GM18868 (cell line): Measurements from ENCODE around the gene SSBP3.
"Not testable (repeated sequence)": the region's sequence is repeated elsewhere in the genome, so short reads cannot be mapped to it uniquely, and the experiment has no call there.

Experiments used
- ATAC-seq: cut with Tn5 transposase; IDR thresholded peaks from one replicate; pipeline ENCODE4 v1.9.1; 2021; ENCODE audit warnings: mild to moderate bottlenecking, moderate library complexity; ENCODE audit not compliant: unreplicated experiment

Gene SSBP3

DNA sequence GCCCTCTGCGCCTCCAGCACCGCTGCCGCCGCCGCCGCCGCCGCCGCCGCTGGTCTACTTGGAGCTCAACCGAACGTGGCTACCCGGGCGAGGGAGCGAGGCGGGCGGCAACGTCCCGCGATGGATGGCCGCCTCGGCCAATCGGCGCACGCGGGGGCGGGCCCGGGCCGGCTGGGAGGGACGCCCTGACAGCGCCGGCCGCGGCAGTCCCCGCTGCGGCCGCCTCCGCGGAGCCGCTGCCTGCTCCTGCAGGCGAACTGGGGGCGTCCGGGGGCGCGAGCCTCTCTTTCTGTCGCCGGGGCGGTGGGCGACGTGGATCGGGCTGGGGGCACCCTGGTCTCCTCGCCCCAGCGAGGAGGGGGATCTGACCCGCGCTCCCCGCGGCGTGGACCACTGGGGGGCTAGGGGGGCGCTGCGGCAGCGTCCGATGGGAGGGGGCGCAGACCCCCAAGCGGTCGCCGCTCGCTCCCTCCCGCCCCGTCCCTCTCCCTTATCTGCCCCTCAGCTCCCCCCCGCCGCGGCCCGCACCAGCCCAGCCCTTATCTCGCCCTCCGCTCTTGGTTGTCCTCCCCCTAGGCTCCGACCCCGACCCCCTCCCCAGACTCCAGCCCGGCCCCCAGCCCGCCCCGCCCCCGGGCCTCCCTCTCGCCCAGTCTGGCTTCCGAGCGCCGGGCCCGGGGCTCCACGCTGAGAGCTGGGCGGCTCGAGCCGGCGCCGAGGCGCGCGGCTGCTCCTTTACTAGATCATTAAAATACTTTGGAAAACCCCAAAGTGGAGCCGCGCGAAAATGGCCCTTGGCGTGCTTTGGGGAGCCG is at the start of gene SSBP3:
Gene SSBP3, minus strand, starts transcription at position 56 of the 815 bp plus-strand sequence.
- peak; percentile 85 for ATAC-seq

DNA sequence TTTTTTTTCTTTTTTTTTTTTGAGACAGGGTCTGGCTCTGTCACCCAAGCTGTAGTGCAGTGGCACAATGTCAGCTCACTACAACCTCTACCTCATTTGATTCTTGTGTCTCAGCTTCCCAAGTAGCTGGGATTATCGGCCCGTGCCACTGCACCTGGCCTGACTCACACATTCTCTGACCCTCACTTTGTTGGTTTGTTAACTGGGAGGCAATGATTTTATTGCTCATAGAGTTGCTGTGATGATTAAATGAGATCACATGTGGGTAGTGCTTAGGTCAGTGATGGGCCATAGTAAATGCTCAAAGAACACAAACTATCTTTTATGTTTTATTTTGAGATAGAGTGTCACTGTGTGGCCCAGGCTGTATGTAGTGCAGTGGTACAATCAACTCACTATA is 47.3 kb upstream of the SSBP3 start:
- no peak for ATAC-seq

GRCh38 chr1:54453022-54453421 is 46.8 kb upstream of the SSBP3 start:
- ATAC-seq = no peak

- ATAC-seq = not testable (repeated sequence)
Observed at GRCh38 chr1:54449431-54449830, 43.2 kb upstream of the SSBP3 start.

DNA sequence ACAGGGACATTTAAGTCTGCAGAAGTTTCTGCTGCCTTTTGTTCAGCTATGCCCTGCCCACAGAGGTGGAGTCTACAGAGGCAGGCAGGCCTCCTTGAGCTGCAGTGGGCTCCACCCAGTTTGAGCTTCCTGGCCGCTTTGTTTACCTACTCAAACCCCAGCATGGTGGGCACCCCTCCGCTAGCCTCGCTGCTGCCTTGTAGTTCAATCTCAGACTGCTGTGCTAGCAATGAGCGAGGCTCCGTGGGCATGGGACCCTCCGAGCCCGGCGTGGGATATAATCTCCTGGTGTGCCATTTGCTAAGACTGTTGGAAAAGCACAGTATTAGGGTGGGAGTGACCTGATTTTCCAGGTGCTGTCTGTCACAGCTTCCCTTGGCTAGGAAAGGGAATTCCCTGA is 42.6 kb upstream of the SSBP3 start:
- not testable (repeated sequence) for ATAC-seq

DNA sequence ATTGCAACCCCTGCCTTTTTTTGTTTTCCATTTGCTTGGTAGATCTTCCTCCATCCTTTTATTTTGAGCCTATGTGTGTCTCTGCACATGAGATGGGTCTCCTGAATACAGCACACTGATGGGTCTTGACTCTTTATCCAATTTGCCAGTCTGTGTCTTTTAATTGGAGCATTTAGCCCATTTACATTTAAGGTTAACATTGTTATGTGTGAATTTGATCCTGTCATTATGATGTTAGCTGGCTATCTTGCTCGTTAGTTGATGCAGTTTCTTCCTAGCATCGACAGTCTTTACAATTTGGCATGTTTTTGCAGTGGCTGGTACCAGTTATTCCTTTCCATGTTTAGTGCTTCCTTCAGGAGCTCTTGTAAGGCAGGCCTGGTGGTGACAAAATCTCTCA is 40.9 kb upstream of the SSBP3 start:
- not testable (repeated sequence) for ATAC-seq

- ATAC-seq = no peak
Observed at GRCh38 chr1:54442185-54442584, 36.0 kb upstream of the SSBP3 start.

GRCh38 chr1:54439550-54440223 is 33.5 kb upstream of the SSBP3 start:
- ATAC-seq = no peak

DNA sequence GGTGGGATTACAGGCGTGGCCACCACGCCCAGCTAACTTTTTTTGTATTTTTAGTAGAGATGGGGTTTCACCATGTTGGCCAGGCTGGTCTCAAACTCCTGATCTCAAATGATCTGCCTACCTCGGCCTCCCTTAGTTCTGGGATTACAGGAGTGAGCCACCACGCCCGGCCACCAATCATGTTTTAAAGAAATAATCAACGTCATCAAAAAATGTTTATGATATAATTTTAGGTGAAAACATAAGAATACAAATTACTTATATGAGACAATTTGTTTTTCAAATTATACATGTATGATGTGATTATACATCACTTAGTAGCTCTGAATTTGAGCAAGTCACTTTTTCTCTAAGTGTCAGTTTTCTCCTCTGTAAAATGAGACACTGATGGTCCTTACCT is 31.6 kb upstream of the SSBP3 start:
- ATAC-seq = no peak

GRCh38 chr1:54436826-54437225 is 30.6 kb upstream of the SSBP3 start:
- no peak for ATAC-seq

GRCh38 chr1:54429838-54430237 is 23.6 kb upstream of the SSBP3 start:
- no peak for ATAC-seq

- ATAC-seq = no peak
Observed at GRCh38 chr1:54428837-54429518, 22.8 kb upstream of the SSBP3 start.

GRCh38 chr1:54425152-54425584 is 19.0 kb upstream of the SSBP3 start:
- ATAC-seq = no peak

DNA sequence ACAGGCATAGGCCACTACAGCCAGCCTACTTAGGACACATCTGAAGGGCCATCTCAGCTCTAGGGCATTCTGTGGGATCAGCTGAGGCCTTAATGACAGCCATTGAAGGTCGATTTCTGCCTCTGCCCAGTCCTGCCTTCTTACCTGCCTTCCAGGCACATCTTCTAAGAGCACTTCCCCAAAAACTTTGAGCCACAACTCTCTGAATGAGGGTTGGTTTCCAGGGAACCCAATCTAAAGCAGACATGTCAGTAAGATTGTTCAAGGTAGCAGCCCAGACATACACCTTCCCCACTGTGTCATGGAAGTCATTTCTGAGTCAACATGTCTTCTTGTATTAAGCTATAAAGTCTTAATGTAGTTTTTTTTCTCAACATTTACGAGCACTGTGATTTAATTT is 18.2 kb upstream of the SSBP3 start:
- no peak for ATAC-seq

- no peak for ATAC-seq
Observed at GRCh38 chr1:54421101-54421504, 14.9 kb upstream of the SSBP3 start.

DNA sequence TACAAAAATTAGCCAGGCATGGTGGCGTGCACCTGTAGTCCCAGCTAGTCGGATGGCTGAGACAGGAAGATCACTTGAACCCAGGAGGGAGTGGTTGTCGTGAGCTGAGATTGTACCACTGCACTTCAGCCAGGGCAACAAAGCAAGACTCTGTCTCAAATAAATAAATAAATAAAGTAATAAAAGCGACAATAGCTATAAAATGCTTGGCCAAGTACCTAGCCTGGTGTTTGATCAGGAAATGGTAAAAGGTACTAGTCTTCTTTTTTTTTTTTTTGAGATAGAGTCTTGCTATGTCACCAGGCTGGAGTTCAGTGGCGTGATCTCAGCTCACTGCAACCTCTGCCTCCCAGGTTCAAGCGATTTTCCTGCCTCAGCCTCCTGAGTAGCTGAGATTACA is 12.4 kb upstream of the SSBP3 start:
- not testable (repeated sequence) for ATAC-seq

DNA sequence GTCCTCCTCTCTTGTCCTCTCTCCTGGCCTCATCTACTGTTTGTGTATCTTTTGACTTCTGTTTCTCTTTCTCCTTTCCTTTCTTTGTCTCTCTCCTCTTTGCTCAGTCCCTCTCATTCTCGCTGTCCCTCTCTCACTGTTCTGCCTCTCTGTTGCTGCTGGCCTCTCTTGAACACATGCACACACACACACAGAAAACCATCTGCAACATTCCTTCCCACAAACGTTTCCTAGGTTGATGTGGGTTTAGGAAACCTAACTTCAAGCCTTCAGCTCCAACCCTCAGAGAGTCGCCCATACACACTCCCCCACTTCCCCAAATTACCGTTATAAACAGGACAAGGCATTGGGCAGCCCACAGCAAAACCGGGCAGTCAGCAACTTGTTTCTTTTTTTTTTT is 10.9 kb upstream of the SSBP3 start:
- ATAC-seq = no peak

GRCh38 chr1:54416435-54416834 is 10.2 kb upstream of the SSBP3 start:
- no peak for ATAC-seq

DNA sequence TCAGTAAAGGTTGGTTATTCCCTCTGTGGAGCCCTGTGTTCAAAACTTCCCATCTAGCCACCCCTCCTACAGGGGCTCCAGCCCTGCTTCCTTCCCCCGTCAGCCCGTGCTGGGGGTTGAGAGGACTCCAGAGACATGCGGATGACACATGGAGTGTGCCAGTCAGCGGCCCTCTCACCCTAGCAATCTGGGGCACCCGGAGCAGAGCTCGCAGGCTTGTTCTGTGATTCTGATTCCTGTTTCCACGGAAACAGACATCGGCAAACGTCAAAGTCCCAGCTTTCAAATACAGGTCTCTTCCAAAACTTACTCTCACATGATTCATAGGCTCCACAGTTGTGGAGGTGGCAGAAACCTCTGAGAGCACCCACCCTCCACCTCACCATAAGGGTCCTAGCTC is 9.8 kb upstream of the SSBP3 start:
- no peak for ATAC-seq

DNA sequence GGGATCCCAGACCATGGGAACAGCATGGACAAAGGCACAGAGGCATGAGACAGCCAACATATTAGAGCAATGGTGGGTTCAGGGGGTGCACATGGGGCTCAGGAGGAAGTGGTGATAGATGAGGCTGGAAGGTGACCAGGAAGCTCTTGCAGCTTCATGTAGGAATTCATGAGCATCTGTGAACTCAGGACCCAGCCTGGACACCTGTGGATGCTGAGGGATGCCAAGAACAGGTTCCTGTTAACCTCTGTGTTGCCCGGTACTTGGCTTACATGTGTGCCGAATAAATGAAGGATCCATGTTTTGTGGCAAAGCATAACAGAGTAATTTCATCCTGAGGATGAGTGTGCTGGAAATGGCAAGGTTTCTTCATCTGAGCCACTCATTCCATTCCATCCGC is 9.3 kb upstream of the SSBP3 start:
- ATAC-seq = no peak

GRCh38 chr1:54413732-54414131 is 7.5 kb upstream of the SSBP3 start:
- no peak for ATAC-seq

DNA sequence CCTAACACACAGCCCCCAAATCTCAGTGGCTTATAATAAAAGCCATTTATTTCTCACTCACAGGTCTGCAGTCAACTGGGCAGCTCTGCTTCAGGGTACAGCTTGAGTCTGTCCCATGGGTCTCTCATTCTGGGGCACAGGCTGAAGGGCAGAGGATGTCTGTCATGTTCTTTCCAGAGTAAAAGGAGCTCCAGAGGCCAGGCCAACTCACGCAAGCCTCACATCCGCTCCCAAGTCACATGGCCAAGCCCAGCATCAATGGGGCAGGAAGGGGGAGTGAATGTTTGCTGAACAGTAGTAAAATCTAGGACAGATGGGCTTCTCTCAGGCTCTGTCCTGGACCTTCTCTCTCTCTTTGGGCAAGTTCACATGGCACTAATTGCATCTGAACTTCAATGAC is 7.1 kb upstream of the SSBP3 start:
- no peak for ATAC-seq
